Gastrocnemius medialis (tissue), 4 donors: ENCODE results near the gene NLGN4Y. TPM values are rescaled to one million over a fixed set of nuclear protein-coding genes. Genes with fewer than 3 reads are reported as not detected.

Experiments
- ATAC-seq, 2 donors: fragments of 150-250 bp; one replicate each; pipeline ENCODE4 v1.9.1; 2016
- DNase-seq, 2 donors: peaks; one replicate each; pipeline ENCODE4 v3.0.0-alpha.2; 2019
- H3K27ac ChIP-seq, 4 donors: fragments of 200-600 bp; sonication (generic); 1 replicate in 1 of 4; 2 replicates in 3 of 4; pipeline ENCODE4 v1.5.1; 2016 to 2018; ENCODE audit warnings: mild to moderate bottlenecking in 2 of 4, moderate library complexity in 1 of 4
- H3K27me3 ChIP-seq, 3 donors: fragments of 200-600 bp; sonication (generic) in 2 of 3; 1 replicate in 1 of 3; 2 replicates in 2 of 3; pipeline versions ENCODE4 v1.5.1 to v1.6.0; 2016 to 2019; ENCODE audit warnings: mild to moderate bottlenecking in 1 of 3, moderate library complexity in 1 of 3
- H3K36me3 ChIP-seq, 2 donors: fragments of 200-600 bp; sonication (generic) in 1 of 2; one replicate each; pipeline ENCODE4 v1.5.1; 2017 to 2018
- H3K4me1 ChIP-seq, 2 donors: fragments of 200-600 bp; sonication (generic) in 1 of 2; one replicate each; pipeline ENCODE4 v1.5.1; 2016 to 2017; ENCODE audit warnings: mild to moderate bottlenecking in 2 of 2
- H3K4me3 ChIP-seq, 4 donors: fragments of 200-600 bp; sonication (generic) in 3 of 4; 1 replicate in 1 of 4; 2 replicates in 3 of 4; pipeline ENCODE4 v1.5.1; 2016 to 2019; ENCODE audit warnings: mild to moderate bottlenecking in 2 of 4
- H3K9me3 ChIP-seq, 3 donors: fragments of 200-600 bp; sonication (generic) in 2 of 3; 1 replicate in 1 of 3; 2 replicates in 2 of 3; pipeline ENCODE4 v1.5.1; 2016 to 2019
- CTCF ChIP-seq, 5 experiments: fragments of 450-650 bp in 3 of 5; fragments of 200-600 bp in 2 of 5; sonication (generic) in 2 of 5; IDR thresholded peaks in 4 of 5; conservative IDR thresholded peaks in 1 of 5; 1 replicate in 4 of 5; 2 replicates in 1 of 5; pipeline ENCODE4 v1.5.1; 2016 to 2019; ENCODE audit warnings: antibody characterized with exemption in 5 of 5, mild to moderate bottlenecking in 3 of 5, moderate library complexity in 3 of 5
- POLR2A ChIP-seq, 2 donors: fragments of 450-650 bp; IDR thresholded peaks; one replicate each; pipeline ENCODE4 v1.6.1; 2017; ENCODE audit warnings: antibody characterized with exemption in 2 of 2, mild to moderate bottlenecking in 2 of 2, moderate library complexity in 2 of 2
- in situ Hi-C, 4 donors: fragments of 200-750 bp; cut with MboI; loops; one replicate each; pipeline versions ENCODE4 v1.15.0 to v1.8.0; 2017; ENCODE audit warnings: low sequenced_read_pairs in 4 of 4
- intact Hi-C: fragments of 100-400 bp; cut with DNase I; formaldehyde crosslinking; loops from one replicate; pipeline ENCODE4 v1.15.1; 2023; ENCODE audit warnings: low total_unique reads
- total RNA-seq, 4 donors: library from RNA; depleted of rRNA; stranded (reverse); fragments of >200 nt; gene quantifications; one replicate each; pipeline versions ENCODE4 v1.1.0 to v1.2.3, GENCODE V29; 2016

NLGN4Y gene
- total RNA-seq, 4 donors from 2014 or later, result 9.6 to 24.3 TPM; not detected in 2

GRCh38 chrY:14802125-14802524 lies 277.8 kb downstream of the NLGN4Y start:
- Histone ChIP-seq H3K9me3 (no peaks in the 10 kb centered on the region), H3K36me3 (no peaks in the 10 kb centered on the region), H3K4me1 (no peaks in the 10 kb centered on the region), H3K27me3 (no peaks in the 10 kb centered on the region), H3K27ac (no peak overlapping the region), H3K4me3 (no peak overlapping the region)
- intact Hi-C loops (no loop called here), in situ Hi-C loops (no loop called here)
- no peak for ATAC-seq
- DNase-seq, result no peak
- TF ChIP-seq POLR2A (IDR thresholded peaks at IDR 0.05), result no peak
- no peak for TF ChIP-seq CTCF (IDR thresholded peaks at IDR 0.05 in 4 of 5, conservative IDR thresholded peaks at IDR 0.05 in 1 of 5)

- H3K36me3 ChIP-seq, result no peaks in the 10 kb centered on the region
- H3K9me3 ChIP-seq, result no peaks in the 10 kb centered on the region
- H3K4me1 ChIP-seq, result no peaks in the 10 kb centered on the region
- TF ChIP-seq POLR2A (IDR thresholded peaks at IDR 0.05) (no peak), CTCF (IDR thresholded peaks at IDR 0.05 in 4 of 5, conservative IDR thresholded peaks at IDR 0.05 in 1 of 5) (no peak)
- DNase-seq (no peak), ATAC-seq (no peak)
- H3K27ac ChIP-seq, result no peak overlapping the region
- in situ Hi-C loops (no loop called here), intact Hi-C loops (no loop called here)
- no peaks in the 10 kb centered on the region for H3K27me3 ChIP-seq
- no peak overlapping the region for H3K4me3 ChIP-seq
Observed at GRCh38 chrY:14804041-14804440, 279.7 kb downstream of the NLGN4Y start.

GRCh38 chrY:14818452-14818851 lies 294.1 kb downstream of the NLGN4Y start:
- intact Hi-C loops (no loop called here), in situ Hi-C loops (no loop called here)
- Histone ChIP-seq H3K4me1 (no peaks in the 10 kb centered on the region), H3K9me3 (no peaks in the 10 kb centered on the region), H3K27me3 (no peaks in the 10 kb centered on the region), H3K36me3 (no peaks in the 10 kb centered on the region), H3K27ac (no peak overlapping the region), H3K4me3 (no peak overlapping the region)
- no peak for ATAC-seq
- TF ChIP-seq POLR2A (IDR thresholded peaks at IDR 0.05) (no peak), CTCF (IDR thresholded peaks at IDR 0.05 in 4 of 5, conservative IDR thresholded peaks at IDR 0.05 in 1 of 5) (no peak)
- no peak for DNase-seq

- intact Hi-C loops (no loop called here), in situ Hi-C loops (no loop called here)
- Histone ChIP-seq H3K4me3 (no peak overlapping the region), H3K27me3 (no peaks in the 10 kb centered on the region), H3K4me1 (no peaks in the 10 kb centered on the region), H3K27ac (no peak overlapping the region), H3K9me3 (no peaks in the 10 kb centered on the region), H3K36me3 (no peaks in the 10 kb centered on the region)
- DNase-seq (no peak), ATAC-seq (no peak)
- TF ChIP-seq CTCF (IDR thresholded peaks at IDR 0.05 in 4 of 5, conservative IDR thresholded peaks at IDR 0.05 in 1 of 5), result no peak
- no peak for TF ChIP-seq POLR2A (IDR thresholded peaks at IDR 0.05)
Observed at GRCh38 chrY:14822201-14822600, 297.9 kb downstream of the NLGN4Y start.

- intact Hi-C loops (no loop called here), in situ Hi-C loops (no loop called here)
- Histone ChIP-seq H3K9me3 (no peaks in the 10 kb centered on the region), H3K27me3 (no peaks in the 10 kb centered on the region), H3K4me3 (no peak overlapping the region), H3K36me3 (no peaks in the 10 kb centered on the region), H3K27ac (no peak overlapping the region), H3K4me1 (no peaks in the 10 kb centered on the region)
- DNase-seq, result no peak
- no peak for TF ChIP-seq POLR2A (IDR thresholded peaks at IDR 0.05)
- TF ChIP-seq CTCF (IDR thresholded peaks at IDR 0.05 in 4 of 5, conservative IDR thresholded peaks at IDR 0.05 in 1 of 5), result no peak
- ATAC-seq, result no peak
Observed at GRCh38 chrY:14822906-14823305, 298.6 kb downstream of the NLGN4Y start.
